ENCODE measurements around the gene THBS2. TPM values are rescaled to one million over a fixed set of nuclear protein-coding genes. Genes with fewer than 3 reads are reported as not detected.

THBS2 gene
- total and polyA plus RNA-seq, 2 of the 4 experiments (the other 2 are of a cell fraction), result 97.3 to 113 TPM

- CTCF ChIA-PET, result no interaction called here
- dilution Hi-C loops (cut with HindIII; ENCODE audit: low sequenced_read_pairs, unreplicated experiment) (no loop called here), intact Hi-C loops (cut with micrococcal nuclease) (no loop called here), in situ Hi-C loops (cut with MboI; ENCODE audit: low sequenced_read_pairs) (no loop called here)
- Histone ChIP-seq H3K14ac (replicated peaks; ENCODE audit: low read depth, low read length) (no peak overlapping the region), H2BK20ac (ENCODE audit: low read depth, low read length) (no peak overlapping the region), H3K79me1 (ENCODE audit: low read depth in 1 of 2, low read length in 2 of 2) (peaks cover 0 to 11% of the 10 kb centered on the region in 2 experiments; a peak in 3 of 4 replicates), H2BK5ac (ENCODE audit: low read depth, low read length, poor library complexity, severe bottlenecking) (no peak overlapping the region), H4K8ac (ENCODE audit: low read depth in 2 of 2, low read length in 2 of 2) (no peak overlapping the region), H4K5ac (ENCODE audit: low read depth, low read length) (no peak overlapping the region), H2AK5ac (ENCODE audit: low read depth, low read length) (no peak overlapping the region), H3K9me3 (ENCODE audit: control insufficient read depth, insufficient read depth, low read length) (no peaks in the 10 kb centered on the region), H3K9me1 (ENCODE audit: insufficient read depth, low read length) (peaks cover 12% of the 10 kb centered on the region), H3K4ac (ENCODE audit: low read depth, low read length) (no peak overlapping the region), H3K36me3 (ENCODE audit: control insufficient read depth, insufficient read depth, low read length) (peaks cover 42% of the 10 kb centered on the region), H2BK15ac (ENCODE audit: low read depth, low read length) (no peak overlapping the region), H3K4me3 (ENCODE audit: insufficient read depth, low read depth, low read length) (no peak overlapping the region), H2AFZ (replicated peaks; ENCODE audit: low read length, poor library complexity) (no peak overlapping the region), H2AK9ac (replicated peaks; ENCODE audit: low read depth, low read length, poor library complexity) (no peak overlapping the region), H3K27me3 (ENCODE audit: control insufficient read depth, insufficient read depth, low read length) (no peaks in the 10 kb centered on the region), H3K4me2 (ENCODE audit: low read depth, low read length) (no peak overlapping the region), H4K20me1 (ENCODE audit: insufficient read depth, low read length) (no peaks in the 10 kb centered on the region), H3K23ac (ENCODE audit: low read depth, low read length) (no peak overlapping the region), H3K9ac (ENCODE audit: low read depth, low read length) (no peak overlapping the region), H3K18ac (ENCODE audit: low read depth, low read length) (no peak overlapping the region), H2BK120ac (ENCODE audit: low read depth, low read length) (no peak overlapping the region), H3K56ac (ENCODE audit: extremely low read depth, insufficient read depth, low read length) (no peak overlapping the region), H4K91ac (ENCODE audit: insufficient read depth, low read depth, low read length) (no peak overlapping the region), H3K4me1 (ENCODE audit: control insufficient read depth, insufficient read depth, low read length) (no peaks in the 10 kb centered on the region; the same call in 1 of the 2 replicates), H3K27ac (ENCODE audit: insufficient read depth, low read length) (no peak overlapping the region)
- no peak for DNase-seq
- BruUV-seq (replicated peaks), result no TSS peak
- ATAC-seq (ENCODE audit: low read depth), result no peak
- 90% methylated on average over 4 of the region's 15 CpGs; no CpG with 5 or more reads in 1 of the 2 experiments for WGBS, 2 experiments (ENCODE audit: extremely low coverage in 2 of 2, insufficient read length in 1 of 2)
- POLR2A ChIA-PET (ENCODE audit: unreplicated experiment), result no interaction called here
- TF ChIP-seq MXI1 (IDR thresholded peaks at IDR 0.05; ENCODE audit: borderline replicate concordance, low read depth, low read length), result no peak
- TF ChIP-seq FOS (IDR thresholded peaks at IDR 0.05; ENCODE audit: low read depth, low read length), result no peak
- no peak for TF ChIP-seq RCOR1 (IDR thresholded peaks at IDR 0.05; ENCODE audit: insufficient replicate concordance, low read length)
Observed at GRCh38 chr6:169244684-169245383, 8.8 kb downstream of the THBS2 start.
